Mesodermal cell (in vitro differentiated cells): ENCODE results near the gene TNFRSF12A.

Source experiments
- H3K27ac ChIP-seq: 2 replicates; pipeline ENCODE4 v1.7.0; 2013; ENCODE audit warnings: mild to moderate bottlenecking, low read depth, low read length, moderate library complexity; ENCODE audit not compliant: severe bottlenecking
- H3K36me3 ChIP-seq: 2 replicates; pipeline ENCODE4 v1.7.1; 2013; ENCODE audit warnings: mild to moderate bottlenecking, low read length, moderate library complexity; ENCODE audit not compliant: control insufficient read depth, insufficient read depth
- H3K4me1 ChIP-seq: one replicate; pipeline ENCODE4 v1.7.1; 2013; ENCODE audit warnings: mild to moderate bottlenecking, low read length; ENCODE audit not compliant: insufficient read depth, control insufficient read depth, poor library complexity, severe bottlenecking
- H3K4me3 ChIP-seq: 2 replicates; pipeline ENCODE4 v1.7.0; 2013; ENCODE audit warnings: low read length, control low read depth, mild to moderate bottlenecking; ENCODE audit not compliant: insufficient read depth, poor library complexity, severe bottlenecking; ENCODE audit errors: extremely low read depth
- H3K9me3 ChIP-seq: 2 replicates; pipeline ENCODE4 v1.7.1; 2013; ENCODE audit warnings: mild to moderate bottlenecking, low read length, moderate library complexity; ENCODE audit not compliant: control insufficient read depth
- WGBS, 2 experiments: methylation state at CpG; one replicate each; pipeline ENCODE4 v1.1.5; 2013; ENCODE audit warnings: missing lambda C conversion rate in 2 of 2; ENCODE audit not compliant: insufficient coverage in 2 of 2; 5-methylcytosine and 5-hydroxymethylcytosine counted together

Gene TNFRSF12A

DNA sequence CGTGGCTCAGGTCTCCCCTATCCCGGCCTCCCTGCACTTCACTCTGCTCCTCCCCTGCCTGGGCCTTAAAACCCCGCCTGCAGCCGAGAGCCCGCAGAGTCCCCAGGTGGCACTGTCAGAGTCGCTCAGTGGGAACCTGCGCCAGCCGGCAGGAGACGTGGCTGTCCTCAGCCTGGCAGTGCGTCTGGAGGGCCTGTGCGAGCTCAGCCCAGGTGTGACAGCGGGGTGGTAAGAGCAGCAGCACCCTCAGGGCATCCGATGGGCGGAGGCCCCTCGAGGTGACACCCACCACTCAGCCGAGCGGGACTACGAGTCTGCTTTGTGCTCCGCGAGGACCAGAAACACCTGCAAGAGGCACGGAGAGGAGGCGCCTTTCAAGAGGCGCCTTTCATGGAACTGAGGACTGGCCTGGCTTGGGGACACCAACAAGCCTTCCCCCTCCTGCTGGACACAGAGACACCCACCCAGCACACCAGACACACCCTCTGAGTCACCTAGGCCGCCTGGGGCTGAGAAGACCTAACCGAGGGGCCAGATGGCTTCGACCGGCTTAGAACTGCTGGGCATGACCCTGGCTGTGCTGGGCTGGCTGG is 7.2 kb upstream of the TNFRSF12A start, which contains the start of gene CLDN9:
Gene CLDN9 (plus strand): TSS at position 96 of the 593 bp plus-strand sequence. CDS start 440 bp downstream, at position 536.
- peaks cover 31% of the 10 kb centered on the region for H3K4me1 ChIP-seq

DNA sequence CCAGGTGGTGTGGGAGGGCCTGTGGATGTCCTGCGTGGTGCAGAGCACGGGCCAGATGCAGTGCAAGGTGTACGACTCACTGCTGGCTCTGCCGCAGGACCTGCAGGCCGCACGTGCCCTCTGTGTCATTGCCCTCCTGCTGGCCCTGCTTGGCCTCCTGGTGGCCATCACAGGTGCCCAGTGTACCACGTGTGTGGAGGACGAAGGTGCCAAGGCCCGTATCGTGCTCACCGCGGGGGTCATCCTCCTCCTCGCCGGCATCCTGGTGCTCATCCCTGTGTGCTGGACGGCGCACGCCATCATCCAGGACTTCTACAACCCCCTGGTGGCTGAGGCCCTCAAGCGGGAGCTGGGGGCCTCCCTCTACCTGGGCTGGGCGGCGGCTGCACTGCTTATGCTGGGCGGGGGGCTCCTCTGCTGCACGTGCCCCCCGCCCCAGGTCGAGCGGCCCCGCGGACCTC is 6.6 kb upstream of the TNFRSF12A start:
- H3K27ac ChIP-seq, result no peak overlapping the region
- 85 to 86% methylated on average over 27 of the region's 27 CpGs for WGBS, 2 experiments
- no peaks in the 10 kb centered on the region for H3K36me3 ChIP-seq
- no peak overlapping the region for H3K4me3 ChIP-seq
- no peaks in the 10 kb centered on the region for H3K9me3 ChIP-seq
- peaks cover 25% of the 10 kb centered on the region for H3K4me1 ChIP-seq

More for the DNA sequence above, 7.2 kb upstream of the TNFRSF12A start, which contains the start of gene CLDN9:
- Histone ChIP-seq H3K4me3 (no peak within 1 kb of the TSS), H3K36me3 (no peaks in the 10 kb centered on the region), H3K9me3 (no peaks in the 10 kb centered on the region), H3K27ac (no peak within 1 kb of the TSS)
- WGBS, 2 experiments, result 35 to 40% methylated on average over 25 to 26 of the region's 27 CpGs

DNA sequence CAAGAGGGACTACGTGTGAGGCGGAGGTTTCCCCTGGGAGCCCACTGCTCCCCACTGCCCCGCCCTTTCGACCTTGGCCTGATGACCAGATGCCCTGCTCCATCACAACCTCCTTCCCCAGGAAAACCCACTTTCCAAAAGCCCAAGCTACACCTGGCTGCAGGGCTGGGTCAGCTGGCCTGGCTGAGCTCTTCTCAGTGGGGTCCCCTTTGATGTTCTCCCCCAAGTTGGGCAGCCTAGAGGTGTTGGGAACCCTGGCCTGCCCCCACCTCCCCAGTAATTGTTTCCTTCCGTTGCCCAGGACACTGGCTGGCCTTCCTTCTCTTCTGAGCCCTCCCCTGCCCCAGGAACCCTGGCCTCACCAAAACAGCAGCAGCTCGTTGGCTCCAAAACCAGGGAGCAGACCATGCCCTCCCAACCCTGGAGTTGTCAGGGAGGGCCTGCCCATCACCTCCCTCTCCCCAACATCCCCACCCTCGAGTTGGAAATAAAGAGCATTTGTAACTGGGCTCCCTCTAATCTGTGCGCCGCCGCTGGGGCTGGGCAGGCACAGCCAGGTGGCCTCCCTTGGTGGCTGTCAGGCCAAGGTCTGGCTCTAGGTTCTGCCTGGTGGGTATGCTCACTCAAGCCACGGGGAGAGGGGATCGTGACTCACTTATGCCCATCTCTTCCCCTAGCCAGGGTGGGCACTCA is 6.0 kb upstream of the TNFRSF12A start:
- H3K4me3 ChIP-seq, result no peak overlapping the region
- H3K36me3 ChIP-seq, result no peaks in the 10 kb centered on the region
- peaks cover 20% of the 10 kb centered on the region for H3K4me1 ChIP-seq
- 82 to 92% methylated on average over 8 of the region's 12 CpGs for WGBS, 2 experiments
- no peak overlapping the region for H3K27ac ChIP-seq
- no peaks in the 10 kb centered on the region for H3K9me3 ChIP-seq

DNA sequence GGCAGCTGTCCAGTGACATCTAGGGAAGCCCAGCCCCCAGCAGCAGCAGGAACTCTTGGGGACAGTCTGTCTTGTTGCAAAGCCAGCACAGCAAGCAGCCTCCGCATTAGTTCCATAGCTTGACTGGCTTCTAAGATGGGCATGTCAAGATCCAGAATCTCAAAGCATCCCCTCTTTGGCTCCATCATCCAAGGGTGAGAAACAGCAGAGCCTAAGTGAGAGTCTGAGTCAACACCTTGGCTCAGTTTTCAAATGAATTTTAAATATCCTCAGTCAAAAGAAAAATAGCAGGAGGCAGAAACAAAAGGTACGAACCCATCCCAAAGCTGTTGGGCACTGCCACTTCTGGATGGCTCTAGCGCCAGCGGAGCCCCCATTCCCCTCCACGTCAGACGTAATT is 5.2 kb upstream of the TNFRSF12A start:
- no peaks in the 10 kb centered on the region for H3K36me3 ChIP-seq
- 91 to 92% methylated on average over 5 to 6 of the region's 6 CpGs for WGBS, 2 experiments
- no peak overlapping the region for H3K4me3 ChIP-seq
- H3K4me1 ChIP-seq, result peaks cover 19% of the 10 kb centered on the region
- H3K27ac ChIP-seq, result no peak overlapping the region
- H3K9me3 ChIP-seq, result no peaks in the 10 kb centered on the region

DNA sequence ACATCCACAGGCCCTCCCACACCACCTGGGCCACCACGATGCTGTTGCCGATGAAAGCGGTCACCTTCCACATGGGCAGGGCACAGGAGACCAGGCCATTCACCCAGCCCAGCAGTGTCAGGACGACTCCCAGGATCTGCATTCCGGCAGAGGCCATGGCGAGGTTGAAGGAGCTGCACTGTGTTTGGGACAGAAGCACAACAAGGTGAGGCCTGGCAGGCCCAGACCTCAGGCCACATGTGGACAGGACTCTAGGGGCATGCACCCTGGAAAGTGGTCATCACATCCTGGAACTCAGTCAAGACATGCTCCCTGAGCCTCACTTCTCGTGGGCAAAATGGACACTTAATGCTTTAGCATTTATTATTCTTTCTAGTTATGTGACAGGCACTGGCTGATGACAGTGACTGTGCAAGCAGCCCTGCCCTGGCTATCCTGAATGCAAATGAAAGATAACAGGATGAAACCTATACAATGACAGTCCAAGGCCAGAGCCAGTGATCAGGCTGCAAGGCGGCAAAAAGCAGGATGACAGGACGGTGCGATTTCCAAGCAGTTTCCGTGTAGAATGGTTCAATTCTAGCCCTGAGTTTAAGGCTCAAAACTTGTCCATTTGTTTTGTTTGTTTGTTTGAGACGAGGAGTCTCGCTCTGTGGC is 4.2 kb upstream of the TNFRSF12A start:
- 87% methylated on average over 11 to 13 of the region's 13 CpGs for WGBS, 2 experiments
- H3K36me3 ChIP-seq, result no peaks in the 10 kb centered on the region
- peaks cover 18% of the 10 kb centered on the region for H3K4me1 ChIP-seq
- no peaks in the 10 kb centered on the region for H3K9me3 ChIP-seq
- H3K27ac ChIP-seq, result no peak overlapping the region
- H3K4me3 ChIP-seq, result no peak overlapping the region

DNA sequence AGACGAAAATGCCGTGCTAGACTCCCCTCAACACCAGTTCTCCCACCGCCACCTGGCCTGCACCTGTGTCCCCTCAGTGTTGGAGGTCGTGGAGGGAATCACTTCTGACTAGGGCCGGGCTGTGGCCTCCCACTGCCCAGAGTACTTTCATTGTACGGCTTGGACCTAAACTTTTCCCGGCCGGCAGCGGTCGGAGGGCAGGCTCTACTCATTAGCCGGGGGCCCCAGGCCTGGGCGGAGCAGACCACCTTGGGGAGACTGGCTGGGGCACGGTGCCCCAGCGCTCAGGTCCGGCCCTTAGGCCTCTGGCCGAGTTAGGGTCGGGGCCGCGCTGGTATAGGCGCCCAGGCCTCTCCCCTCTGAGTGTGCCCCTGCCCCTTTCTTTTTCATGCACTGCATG is 2.8 kb upstream of the TNFRSF12A start:
- H3K36me3 ChIP-seq, result peaks cover 8% of the 10 kb centered on the region
- H3K4me3 ChIP-seq, result peak overlapping the region; percentile 59
- H3K9me3 ChIP-seq, result no peaks in the 10 kb centered on the region
- H3K27ac ChIP-seq, result no peak overlapping the region
- peaks cover 13% of the 10 kb centered on the region for H3K4me1 ChIP-seq
- 11 to 14% methylated on average over 17 to 19 of the region's 20 CpGs for WGBS, 2 experiments

DNA sequence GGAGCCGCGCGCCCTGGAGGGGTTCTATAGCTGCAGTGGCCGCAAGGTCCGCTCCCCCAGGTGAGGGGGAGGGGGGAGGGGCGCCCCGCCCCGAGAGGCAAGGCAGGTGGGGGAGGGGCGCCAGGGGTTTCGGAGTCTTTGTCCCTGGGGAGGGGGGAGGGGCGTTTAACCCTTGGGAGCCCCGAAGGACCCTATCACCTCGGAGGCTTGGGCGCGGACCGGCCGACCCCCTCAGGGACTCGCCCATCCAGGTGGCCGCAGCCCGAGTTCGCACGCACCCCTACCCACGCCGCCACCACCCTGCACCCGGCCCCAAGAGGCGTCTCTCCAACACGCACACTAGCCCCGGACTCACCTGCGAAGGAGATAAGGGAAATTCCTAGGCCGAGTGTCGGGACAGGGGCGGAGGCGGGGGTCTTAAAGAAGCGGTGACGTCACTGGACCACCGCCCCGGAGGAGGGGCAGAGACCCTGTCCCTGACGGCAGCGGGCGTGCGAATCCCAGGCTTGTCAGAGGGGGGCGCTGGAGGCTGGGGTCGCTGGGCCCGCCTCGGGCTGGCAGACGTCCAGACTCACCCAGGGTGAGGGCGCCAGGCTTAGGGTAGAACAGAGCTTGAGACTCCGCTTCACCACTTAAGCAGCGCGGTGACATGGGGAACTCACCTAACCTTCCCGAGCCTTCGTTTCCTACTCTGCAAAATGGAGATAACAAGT is 2.2 kb upstream of the TNFRSF12A start, which contains the start of gene CLDN6:
Gene CLDN6 (minus strand): TSS at position 390 of the 713 bp plus-strand sequence. CDS start 2,162 bp downstream, outside the sequence.
- Histone ChIP-seq H3K36me3 (peaks cover 10% of the 10 kb centered on the region), H3K4me3 (peak within 1 kb of the TSS; percentile 59), H3K27ac (no peak within 1 kb of the TSS), H3K4me1 (peaks cover 11% of the 10 kb centered on the region), H3K9me3 (no peaks in the 10 kb centered on the region)
- 2 to 8% methylated on average over 20 to 43 of the region's 52 CpGs for WGBS, 2 experiments

DNA sequence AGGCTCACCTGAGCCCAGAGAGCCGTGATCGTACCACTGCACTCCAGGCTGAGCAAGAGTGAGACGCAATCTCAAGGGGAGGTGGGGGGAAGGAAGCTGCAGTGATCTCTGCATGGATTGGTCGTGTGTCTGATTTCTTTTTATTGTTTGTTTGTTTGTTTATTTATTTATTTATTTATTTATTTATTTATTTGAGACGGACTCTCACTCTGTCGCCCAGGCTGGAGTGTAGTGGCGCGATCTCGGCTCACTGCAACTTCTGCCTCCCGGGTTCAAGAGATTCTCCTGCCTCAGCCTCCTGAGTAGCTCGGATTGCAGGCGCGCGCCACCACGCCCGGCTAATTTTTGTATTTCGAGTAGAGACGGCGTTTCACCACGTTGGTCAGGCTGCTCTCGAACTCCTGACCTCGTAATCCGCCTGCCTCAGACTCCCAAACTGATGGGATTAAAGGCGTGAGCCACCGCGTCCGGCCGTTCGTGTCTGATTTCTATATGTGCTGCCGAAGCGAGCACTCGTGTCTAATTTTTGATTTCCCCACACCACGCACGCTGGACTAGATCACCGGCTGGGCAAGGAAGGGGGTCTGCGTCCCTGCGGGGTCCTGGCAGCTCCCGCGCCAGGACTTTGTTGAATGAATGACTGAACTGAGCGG is 448 bp upstream of the TNFRSF12A start:
- H3K27ac ChIP-seq, result peak overlapping the region; percentile 100
- H3K4me1 ChIP-seq, result peaks cover 15% of the 10 kb centered on the region
- peaks cover 16% of the 10 kb centered on the region for H3K36me3 ChIP-seq
- peak overlapping the region; percentile 73 for H3K4me3 ChIP-seq
- H3K9me3 ChIP-seq, result no peaks in the 10 kb centered on the region
- 54 to 55% methylated on average over 32 to 35 of the region's 40 CpGs for WGBS, 2 experiments

DNA sequence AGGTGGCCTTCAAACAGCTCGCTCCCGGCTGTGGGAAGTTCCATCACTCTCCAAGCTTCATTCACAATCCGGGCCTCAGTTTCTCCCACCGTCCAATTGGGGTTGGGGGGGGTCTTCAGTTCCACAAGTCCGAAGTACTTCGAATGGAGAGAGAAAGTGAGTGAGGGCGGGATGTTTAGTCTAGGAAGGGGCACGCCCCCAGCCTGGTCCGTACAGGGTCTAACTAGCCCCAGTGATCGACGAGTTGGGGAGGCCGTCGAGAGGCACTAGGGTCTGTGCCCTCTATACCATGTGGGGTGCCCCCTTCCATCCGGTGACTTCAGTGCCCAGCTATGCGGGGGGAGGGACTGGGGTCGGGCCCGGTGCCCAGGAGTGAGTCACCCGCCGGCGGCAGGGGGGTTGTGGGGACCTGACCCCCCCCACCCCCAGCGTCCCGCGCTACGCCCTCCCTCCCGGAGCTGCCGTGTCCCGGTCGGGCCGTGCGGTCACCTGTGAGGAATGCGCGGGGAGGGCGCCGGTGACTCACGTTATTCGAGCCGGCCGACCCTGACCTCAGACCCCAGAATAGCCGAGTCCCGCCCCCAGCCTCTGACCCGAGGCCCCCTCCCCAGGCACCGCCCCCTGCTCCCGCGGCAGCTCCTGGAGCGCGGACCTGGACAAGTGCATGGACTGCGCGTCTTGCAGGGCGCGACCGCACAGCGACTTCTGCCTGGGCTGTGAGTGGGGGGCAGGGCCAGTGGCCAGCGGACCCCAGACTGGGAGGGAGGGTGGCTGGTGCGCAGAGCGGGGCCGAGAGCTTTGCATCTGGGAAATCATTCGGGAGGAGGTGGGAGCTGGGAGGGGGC is 658 bp downstream of the TNFRSF12A start:
- WGBS, 2 experiments, result 0% methylated on average over 28 to 45 of the region's 57 CpGs
- peaks cover 21% of the 10 kb centered on the region for H3K36me3 ChIP-seq
- H3K27ac ChIP-seq, result peak overlapping the region; percentile 100
- no peaks in the 10 kb centered on the region for H3K9me3 ChIP-seq
- peak overlapping the region; percentile 73 for H3K4me3 ChIP-seq
- peaks cover 15% of the 10 kb centered on the region for H3K4me1 ChIP-seq
